HepG2 (cell line): ENCODE data around the gene CCDC87. TPM values are rescaled to one million over a fixed set of nuclear protein-coding genes. Genes with fewer than 3 reads are reported as not detected.

ENCODE experiments used
- ATAC-seq: fragments of 200-7000 bp; cut with Tn5 transposase; 3 replicates; pipeline ENCODE4 v1.9.1; 2020; ENCODE audit warnings: mild to moderate bottlenecking, moderate library complexity
- BruUV-seq: library from RNA; stranded (reverse); fragments of 400-500 nt; replicated peaks from 2 replicates; lab custom pipeline; 2021; lab: Mats Ljungman, UMichigan
- CTCF ChIA-PET: fragments of 300-600 bp; formaldehyde crosslinking; extraction: SDS; loops from one replicate; lab custom pipeline; 2021; ENCODE audit warnings: low total read pairs, inconsistent platforms, low intra/inter-chr PET ratio; lab: Yijun Ruan, JAX
- POLR2A ChIA-PET: fragments of 350-600 bp; sonication (Branson Sonifier 250); formaldehyde crosslinking; loops from one replicate; lab custom pipeline; 2020; ENCODE audit warnings: antibody characterized with exemption, inconsistent platforms; lab: Yijun Ruan, JAX
- DNase-seq: peaks from one replicate; pipeline ENCODE4 v3.0.0-alpha.2; 2015; ENCODE audit warnings: low spot score
- FAIRE-seq: peaks from 3 replicates; lab custom pipeline; 2011; peaks lifted over from hg19 to GRCh38; lab: Jason Lieb, UNC
- H2AFZ ChIP-seq: one replicate; pipeline ENCODE4 v1.6.1; 2011; ENCODE audit warnings: low read length, inconsistent platforms
- H3K27ac ChIP-seq: fragments of 300-600 bp; 3 replicates; pipeline ENCODE4 v1.8.0; 2011; ENCODE audit warnings: mixed run types, mild to moderate bottlenecking, mixed read lengths, low read length, inconsistent platforms; ENCODE audit not compliant: insufficient read depth; ENCODE audit errors: extremely low read length
- H3K27me3 ChIP-seq, 2 experiments: fragments of 200-600 bp in 1 of 2; 2 replicates in 1 of 2; 3 replicates in 1 of 2; pipeline versions ENCODE4 v1.6.0 to v1.8.0; 2011; ENCODE audit warnings: low read length in 2 of 2, mild to moderate bottlenecking in 2 of 2, moderate library complexity in 2 of 2, inconsistent platforms in 1 of 2; ENCODE audit not compliant: insufficient read depth in 2 of 2, control insufficient read depth in 1 of 2
- H3K36me3 ChIP-seq, 2 experiments: fragments of 200-600 bp in 1 of 2; replicated peaks in 1 of 2; 2 replicates in 1 of 2; 3 replicates in 1 of 2; pipeline versions ENCODE4 v1.5.1 to v1.8.0; 2011; ENCODE audit warnings: low read length in 2 of 2, inconsistent platforms in 1 of 2; ENCODE audit not compliant: insufficient read depth in 2 of 2, control insufficient read depth in 1 of 2
- H3K4me1 ChIP-seq: 2 replicates; pipeline ENCODE4 v1.5.1; 2012; ENCODE audit warnings: low read length, inconsistent platforms; ENCODE audit not compliant: insufficient read depth
- H3K4me2 ChIP-seq: 2 replicates; pipeline ENCODE4 v1.6.0; 2011; ENCODE audit warnings: low read depth, low read length, inconsistent platforms
- H3K4me3 ChIP-seq, 3 experiments: fragments of 200-600 bp in 1 of 3; sonication (generic), shearing (Covaris generic) in 1 of 3; replicated peaks in 1 of 3; 2 replicates each; pipeline ENCODE4 v1.5.1; 2011 to 2016; ENCODE audit warnings: low read length in 3 of 3, inconsistent platforms in 2 of 3, low read depth in 2 of 3, mild to moderate bottlenecking in 2 of 3, control low read depth in 1 of 3, mixed read lengths in 1 of 3; ENCODE audit not compliant: insufficient read depth in 1 of 3
- H3K79me2 ChIP-seq: one replicate; pipeline ENCODE4 v1.6.1; 2011; ENCODE audit warnings: low read length, inconsistent platforms; ENCODE audit not compliant: insufficient read depth
- H3K9ac ChIP-seq: 2 replicates; pipeline ENCODE4 v1.6.0; 2011; ENCODE audit warnings: mild to moderate bottlenecking, low read depth, low read length, inconsistent platforms; ENCODE audit not compliant: insufficient read depth
- H3K9me3 ChIP-seq: 2 replicates; pipeline ENCODE4 v1.5.1; 2012; ENCODE audit warnings: mild to moderate bottlenecking, low read length
- H4K20me1 ChIP-seq: 2 replicates; pipeline ENCODE4 v1.6.0; 2011; ENCODE audit warnings: inconsistent platforms, mild to moderate bottlenecking, low read length, moderate library complexity; ENCODE audit not compliant: insufficient read depth
- ARID2 ChIP-seq: sonication (generic); formaldehyde crosslinking; IDR thresholded peaks from 2 replicates; pipeline ENCODE4 v1.8.1; 2022; ENCODE audit warnings: mild to moderate bottlenecking, missing genetic modification reagents, borderline replicate concordance
- ARID3A ChIP-seq: IDR thresholded peaks from 2 replicates; pipeline ENCODE4 v1.6.1; 2012; ENCODE audit warnings: low read depth, low read length, improper control_type of control experiment
- EEA1 ChIP-seq: sonication (generic); formaldehyde crosslinking; IDR thresholded peaks from 2 replicates; pipeline ENCODE4 v1.5.1; 2020; ENCODE audit warnings: mild to moderate bottlenecking, missing genetic modification reagents, borderline replicate concordance
- MBNL3 ChIP-seq: fragments of 250-450 bp; sonication (Bioruptor Pico); conservative IDR thresholded peaks from 2 replicates; pipeline ENCODE4 v1.8.0; 2022; ENCODE audit warnings: mild to moderate bottlenecking, inconsistent platforms
- SMARCC2 ChIP-seq: fragments of 450-650 bp; IDR thresholded peaks from 2 replicates; pipeline ENCODE4 v1.6.1; 2017; ENCODE audit warnings: antibody characterized with exemption, mild to moderate bottlenecking
- SOX13 ChIP-seq, 3 experiments: fragments of 450-650 bp in 1 of 3; sonication (generic) in 1 of 3; formaldehyde crosslinking in 1 of 3; IDR thresholded peaks in 2 of 3; conservative IDR thresholded peaks in 1 of 3; 2 replicates each; pipeline versions ENCODE4 v1.5.0 to v1.6.1; 2016 to 2020; ENCODE audit warnings: antibody characterized with exemption in 1 of 3, mild to moderate bottlenecking in 1 of 3, missing compliant biosample characterization in 1 of 3, missing genetic modification reagents in 1 of 3, moderate library complexity in 1 of 3
- ZFP62 ChIP-seq: sonication (generic); formaldehyde crosslinking; IDR thresholded peaks from 2 replicates; pipeline ENCODE4 v1.4.0; 2020; ENCODE audit warnings: missing genetic modification reagents
- ZNF383 ChIP-seq: sonication (generic); formaldehyde crosslinking; IDR thresholded peaks from 2 replicates; pipeline ENCODE4 v1.4.0; 2020; ENCODE audit warnings: missing genetic modification reagents, mild to moderate bottlenecking, borderline replicate concordance
- ZNF460 ChIP-seq: sonication (generic); formaldehyde crosslinking; IDR thresholded peaks from 2 replicates; pipeline ENCODE4 v1.5.1; 2020; ENCODE audit warnings: missing genetic modification reagents, mild to moderate bottlenecking, borderline replicate concordance
- ZNF746 ChIP-seq: sonication (generic); formaldehyde crosslinking; IDR thresholded peaks from 2 replicates; pipeline ENCODE4 v1.8.0; 2022; ENCODE audit warnings: mild to moderate bottlenecking, missing genetic modification reagents
- WGBS: methylation state at CpG from one replicate; pipeline ENCODE4 v1.1.6; 2017; ENCODE audit warnings: low lambda C conversion rate; 5-methylcytosine and 5-hydroxymethylcytosine counted together
- in situ Hi-C: cut with HindIII; loops from 2 replicates; pipeline ENCODE4 v1.10.0; 2017; ENCODE audit warnings: low pct_unique_long_range_greater_than_20kb; ENCODE audit not compliant: extremely low pct_ligation_motif_present
- intact Hi-C: fragments of 100-400 bp; cut with micrococcal nuclease; formaldehyde crosslinking; loops from one replicate; pipeline ENCODE4 v1.10.0; 2022; ENCODE audit not compliant: unreplicated experiment
- polyA plus RNA-seq, 8 experiments: library from polyadenylated mRNA; depleted of rRNA in 3 of 8; stranded (reverse) in 7 of 8; unstranded in 1 of 8; fragments of >200 nt; fragmentation: Illumina TruSeq in 4 of 8; extraction: Trizol in 4 of 8; gene quantifications; 2 replicates each; pipeline versions ENCODE4 v1.2.1 to v1.2.3, GENCODE V29; 2011 to 2016; ENCODE audit warnings: low read depth in 4 of 8, missing spikeins in 1 of 8, mixed read lengths in 1 of 8; ENCODE audit not compliant: insufficient read depth in 1 of 8
- total RNA-seq, 5 experiments: library from RNA; depleted of rRNA; stranded (reverse); fragments of >200 nt; fragmentation: Illumina TruSeq; extraction: Trizol; gene quantifications; 2 replicates each; pipeline ENCODE4 v1.2.3, GENCODE V29; 2016; ENCODE audit warnings: low read depth in 1 of 5

Gene CCDC87
- total and polyA plus RNA-seq, 2 of the 13 experiments (the other 11 are each of a cell fraction or from before 2014, with no cell fraction given): 0.05 to 0.42 TPM

- ChIA-PET CTCF (no interaction called here), POLR2A (no interaction called here)
- no peak for DNase-seq
- no TSS peak for BruUV-seq
- Histone ChIP-seq H3K4me2 (no peak overlapping the region), H3K4me3 (no peak overlapping the region), H3K27me3 (peaks cover 4 to 43% of the 10 kb centered on the region in 2 experiments), H3K9me3 (no peaks in the 10 kb centered on the region), H3K4me1 (peaks cover 8% of the 10 kb centered on the region), H2AFZ (no peak overlapping the region), H3K79me2 (no peaks in the 10 kb centered on the region), H3K36me3 (no peaks in the 10 kb centered on the region), H3K9ac (no peak overlapping the region), H3K27ac (no peak overlapping the region), H4K20me1 (no peaks in the 10 kb centered on the region)
- WGBS: 0% methylated on average over 3 of the region's 3 CpGs
- FAIRE-seq: no peak
- TF ChIP-seq ZNF383 (CRISPR knock-in tag) (no peak), SMARCC2 (no peak), MBNL3 (CRISPR knock-in tag) (no peak), EEA1 (no peak), ARID2 (no peak), SOX13 (IDR thresholded peaks at IDR 0.05) (no peak), SOX13 (CRISPR knock-in tag; conservative IDR thresholded peaks at IDR 0.05 in 1 of 2, IDR thresholded peaks at IDR 0.05 in 1 of 2) (no peak), ZNF460 (CRISPR knock-in tag) (no peak), ZFP62 (CRISPR knock-in tag) (no peak), ZNF746 (CRISPR knock-in tag) (no peak), ARID3A (no peak)
- in situ Hi-C loops (loop anchor here (25.0 kb wide), 1 partner anchor 282 kb away; the partner anchor contains the start of gene RCE1), intact Hi-C loops (no loop called here)
- ATAC-seq: no peak
Measured at GRCh38 chr11:66555416-66555815, 37.4 kb downstream of the CCDC87 start.
